Aorta (tissue), 5 donors: Measurements from ENCODE around the gene ACSL4. TPM values are rescaled to one million over a fixed set of nuclear protein-coding genes. Genes with fewer than 3 reads are reported as not detected.

ENCODE experiments used
- ATAC-seq: fragments of 200-7000 bp; cut with Tn5 transposase; one replicate; pipeline ENCODE4 v1.9.1; 2022; ENCODE audit warnings: moderate library complexity; ENCODE audit not compliant: low FRiP score
- DNase-seq, 2 donors: peaks; one replicate each; pipeline ENCODE4 v3.0.0-alpha.2; 2020
- H3K27ac ChIP-seq, 2 donors: one replicate each; pipeline ENCODE4 v1.5.1; 2013; ENCODE audit warnings: low read length in 2 of 2, mild to moderate bottlenecking in 2 of 2, moderate library complexity in 2 of 2, control low read depth in 1 of 2, inconsistent platforms in 1 of 2, low read depth in 1 of 2
- H3K27me3 ChIP-seq, 2 donors: one replicate each; pipeline ENCODE4 v1.6.1; 2013; ENCODE audit warnings: control low read depth in 1 of 2, low read length in 1 of 2, mild to moderate bottlenecking in 1 of 2, moderate library complexity in 1 of 2; ENCODE audit not compliant: insufficient read depth in 2 of 2, control insufficient read depth in 1 of 2
- H3K36me3 ChIP-seq, 2 donors: one replicate each; pipeline ENCODE4 v1.6.1; 2013; ENCODE audit warnings: control low read depth in 1 of 2, low read length in 1 of 2, mild to moderate bottlenecking in 1 of 2; ENCODE audit not compliant: insufficient read depth in 2 of 2, control insufficient read depth in 1 of 2
- H3K4me1 ChIP-seq, 2 donors: one replicate each; pipeline ENCODE4 v1.6.1; 2013; ENCODE audit warnings: low read length in 2 of 2, control low read depth in 1 of 2, mild to moderate bottlenecking in 1 of 2, moderate library complexity in 1 of 2; ENCODE audit not compliant: insufficient read depth in 2 of 2, control insufficient read depth in 1 of 2
- H3K4me3 ChIP-seq, 2 donors: one replicate each; pipeline ENCODE4 v1.5.1; 2013; ENCODE audit warnings: low read length in 2 of 2, control low read depth in 1 of 2, mild to moderate bottlenecking in 1 of 2
- H3K9me3 ChIP-seq: one replicate; pipeline ENCODE4 v1.6.1; 2013; ENCODE audit warnings: mild to moderate bottlenecking, low read length; ENCODE audit not compliant: control insufficient read depth
- WGBS, 2 donors: extraction: QIAGEN DNeasy Blood & Tissue Kit; methylation state at CpG; one replicate each; pipeline ENCODE4 v1.1.7; 2013; 5-methylcytosine and 5-hydroxymethylcytosine counted together
- intact Hi-C, 2 donors: fragments of 100-400 bp; cut with DNase I; formaldehyde crosslinking; loops; one replicate each; pipeline versions ENCODE4 v1.14.2 to v1.15.0; 2022
- polyA plus RNA-seq, 2 donors: library from polyadenylated mRNA; stranded (reverse); fragments of 200-250 nt; gene quantifications; one replicate each; pipeline ENCODE4 v1.2.3, GENCODE V29; 2013
- total RNA-seq, 2 donors: library from RNA; stranded (reverse); fragmentation: NEBNext Ultra II Directional; extraction: Animal tissue kit (Norgen Biotek cat#: 25700); gene quantifications; one replicate each; pipeline ENCODE4 v1.2.1, GENCODE V29; 2021
- donor health status: healthy with polysubstance abuse.
- donor health status: Bipolar disorder and iron deficiency.
- donor health status: DM: no; HTN: no; CAD: no.
- donor health status: DM: no; HTN: no; CAD: no.
- donor health status: DM: yes; HTN: yes; CAD: no.

The ACSL4 gene
- total and polyA plus RNA-seq, 4 donors: 16.2 to 73.5 (median 32.1) TPM

GRCh38 chrX:109623997-109624396, 109.1 kb downstream of the ACSL4 start:
- no peak overlapping the region for H3K27ac ChIP-seq
- no peak for DNase-seq
- H3K27me3 ChIP-seq: no peaks in the 10 kb centered on the region
- no peaks in the 10 kb centered on the region for H3K9me3 ChIP-seq
- H3K4me3 ChIP-seq: no peak overlapping the region
- ATAC-seq: no peak
- intact Hi-C loops: no loop called here
- no peaks in the 10 kb centered on the region for H3K36me3 ChIP-seq
- 32 to 43% methylated on average over 8 of the region's 8 CpGs for WGBS, 2 donors
- no peaks in the 10 kb centered on the region for H3K4me1 ChIP-seq

DNA sequence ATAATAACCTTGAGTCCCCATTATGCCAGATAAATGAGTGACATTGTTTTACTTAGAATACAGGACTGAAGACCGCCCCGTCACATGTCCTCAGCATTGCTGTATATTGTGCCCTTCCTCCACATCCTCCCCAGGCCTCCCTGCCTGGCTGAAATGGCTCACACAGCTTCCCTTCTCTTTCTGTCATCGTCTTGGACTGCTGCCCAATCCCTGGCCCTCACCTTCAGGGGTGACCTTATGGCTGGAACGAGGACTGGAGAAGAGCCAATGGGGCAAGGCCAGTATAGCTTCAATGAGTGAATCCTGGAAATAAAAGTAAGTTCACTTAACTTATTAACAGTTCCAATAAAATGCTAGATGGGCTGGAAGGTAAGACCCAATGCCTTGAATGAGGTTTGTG, 110.8 kb downstream of the ACSL4 start:
- intact Hi-C loops: no loop called here
- DNase-seq: no peak
- Histone ChIP-seq H3K9me3 (no peaks in the 10 kb centered on the region), H3K36me3 (no peaks in the 10 kb centered on the region), H3K4me3 (no peak overlapping the region), H3K4me1 (no peaks in the 10 kb centered on the region), H3K27me3 (no peaks in the 10 kb centered on the region), H3K27ac (no peak overlapping the region)
- WGBS, 2 donors: 74 to 87% methylated on average over 4 of the region's 4 CpGs
- ATAC-seq: no peak

DNA sequence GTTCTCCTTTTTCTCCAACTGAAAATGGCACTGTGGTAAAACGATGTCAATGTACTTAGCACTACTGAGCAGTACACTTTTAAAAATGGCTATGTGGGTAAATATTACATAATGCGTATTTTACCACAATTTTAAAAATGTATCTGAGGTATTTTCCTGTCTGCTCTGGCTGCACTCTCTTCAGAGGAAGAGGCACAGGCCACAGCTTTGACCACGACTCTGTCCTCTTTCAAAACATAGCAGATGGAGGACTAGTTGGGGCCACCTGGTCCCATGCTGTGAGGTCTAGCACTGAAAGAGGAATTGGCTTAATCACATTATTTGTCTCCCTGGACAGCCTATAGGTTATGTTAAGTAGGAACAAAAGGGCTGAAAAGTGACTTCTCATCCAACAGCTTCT, 113.3 kb downstream of the ACSL4 start:
- H3K9me3 ChIP-seq: no peaks in the 10 kb centered on the region
- no peaks in the 10 kb centered on the region for H3K4me1 ChIP-seq
- H3K36me3 ChIP-seq: no peaks in the 10 kb centered on the region
- H3K27ac ChIP-seq: no peak overlapping the region
- ATAC-seq (no peak), DNase-seq (no peak)
- no peaks in the 10 kb centered on the region for H3K27me3 ChIP-seq
- no peak overlapping the region for H3K4me3 ChIP-seq
- WGBS, 2 donors: 70 to 94% methylated on average over 3 of the region's 3 CpGs
- intact Hi-C loops: no loop called here

GRCh38 chrX:109614951-109615350, 118.1 kb downstream of the ACSL4 start:
- no peaks in the 10 kb centered on the region for H3K36me3 ChIP-seq
- no peaks in the 10 kb centered on the region for H3K27me3 ChIP-seq
- H3K9me3 ChIP-seq: no peaks in the 10 kb centered on the region
- H3K4me1 ChIP-seq: no peaks in the 10 kb centered on the region
- WGBS, 2 donors: 55 to 59% methylated on average over 6 of the region's 6 CpGs
- H3K27ac ChIP-seq: no peak overlapping the region
- no peak for DNase-seq
- intact Hi-C loops: no loop called here
- H3K4me3 ChIP-seq: no peak overlapping the region
- ATAC-seq: no peak

- 76 to 87% methylated on average over 5 of the region's 5 CpGs for WGBS, 2 donors
- ATAC-seq: no peak
- DNase-seq: no peak
- Histone ChIP-seq H3K4me3 (no peak overlapping the region), H3K27ac (no peak overlapping the region), H3K27me3 (no peaks in the 10 kb centered on the region), H3K36me3 (no peaks in the 10 kb centered on the region), H3K9me3 (no peaks in the 10 kb centered on the region), H3K4me1 (no peaks in the 10 kb centered on the region)
- intact Hi-C loops: no loop called here
Measured at GRCh38 chrX:109601486-109601885, 131.6 kb downstream of the ACSL4 start.

- 11 to 27% methylated on average over 16 of the region's 16 CpGs for WGBS, 2 donors
- Histone ChIP-seq H3K4me3 (no peak overlapping the region), H3K36me3 (no peaks in the 10 kb centered on the region), H3K9me3 (no peaks in the 10 kb centered on the region), H3K4me1 (no peaks in the 10 kb centered on the region), H3K27ac (no peak overlapping the region), H3K27me3 (no peaks in the 10 kb centered on the region)
- DNase-seq: no peak
- ATAC-seq: no peak
- intact Hi-C loops: no loop called here
Measured at GRCh38 chrX:109600237-109600651, 132.8 kb downstream of the ACSL4 start.

GRCh38 chrX:109596015-109596414, 137.0 kb downstream of the ACSL4 start:
- Histone ChIP-seq H3K27me3 (no peaks in the 10 kb centered on the region), H3K9me3 (no peaks in the 10 kb centered on the region), H3K27ac (no peak overlapping the region), H3K4me3 (no peak overlapping the region), H3K4me1 (no peaks in the 10 kb centered on the region), H3K36me3 (no peaks in the 10 kb centered on the region)
- ATAC-seq: no peak
- no peak for DNase-seq
- WGBS, 2 donors: 70 to 89% methylated on average over 3 of the region's 3 CpGs
- intact Hi-C loops: no loop called here

Other genes starting within 250 kb of the ACSL4 start
- gene NXT2, start 196.4 kb downstream of the ACSL4 start, total RNA-seq: 1 to 10 TPM; 4.7 to 5.1 TPM
- gene NXT2, start 196.4 kb downstream of the ACSL4 start, polyA plus RNA-seq: 10 to 100 TPM in 1 of 2 donors, 1 to 10 TPM in 1; 3.9 to 11.0 TPM
- gene KCNE5, start 108.1 kb downstream of the ACSL4 start, total RNA-seq: under 1 TPM; 0.24 to 0.39 TPM
- not detected for gene KCNE5, start 108.1 kb downstream of the ACSL4 start, polyA plus RNA-seq